ENCODE data around the gene ZDHHC11.
"Not testable (repeated sequence)": the region's sequence is repeated elsewhere in the genome, so short reads cannot be mapped to it uniquely, and the experiment has no call there.

The ZDHHC11 gene

GRCh38 chr5:878677-879076, 27.9 kb upstream of the ZDHHC11 start:
- DNase-seq (ENCODE audit: low read depth), result not testable (repeated sequence)

GRCh38 chr5:878125-878524, 27.3 kb upstream of the ZDHHC11 start:
- DNase-seq (ENCODE audit: low read depth), result no peak

- no peak for DNase-seq (ENCODE audit: low read depth)
These were observed 25.9 kb upstream of the ZDHHC11 start for GRCh38 chr5:876398-877365.

GRCh38 chr5:875931-876330, 25.1 kb upstream of the ZDHHC11 start:
- no peak for DNase-seq (ENCODE audit: low read depth)

- DNase-seq (ENCODE audit: low read depth), result no peak
These were observed 22.5 kb upstream of the ZDHHC11 start for GRCh38 chr5:873328-873727.

- no peak for DNase-seq (ENCODE audit: low read depth)
These were observed 21.5 kb upstream of the ZDHHC11 start for GRCh38 chr5:872301-872700.

GRCh38 chr5:871596-872298, 21.0 kb upstream of the ZDHHC11 start:
- DNase-seq (ENCODE audit: low read depth), result no peak

- no peak for DNase-seq (ENCODE audit: low read depth)
These were observed 20.2 kb upstream of the ZDHHC11 start for GRCh38 chr5:870956-871355.

GRCh38 chr5:868428-869135, 17.8 kb upstream of the ZDHHC11 start:
- DNase-seq (ENCODE audit: low read depth), result no peak

GRCh38 chr5:867300-867870, 16.6 kb upstream of the ZDHHC11 start:
- no peak for DNase-seq (ENCODE audit: low read depth)

GRCh38 chr5:865771-866170, 15.0 kb upstream of the ZDHHC11 start:
- no peak for DNase-seq (ENCODE audit: low read depth)

GRCh38 chr5:865168-865521, 14.4 kb upstream of the ZDHHC11 start:
- DNase-seq (ENCODE audit: low read depth), result no peak

GRCh38 chr5:864492-865167, 13.8 kb upstream of the ZDHHC11 start:
- no peak for DNase-seq (ENCODE audit: low read depth)

- no peak for DNase-seq (ENCODE audit: low read depth)
These were observed 12.5 kb upstream of the ZDHHC11 start for GRCh38 chr5:863244-863805.

- no peak for DNase-seq (ENCODE audit: low read depth)
These were observed 11.8 kb upstream of the ZDHHC11 start for GRCh38 chr5:862367-863243.

- no peak for DNase-seq (ENCODE audit: low read depth)
These were observed 10.9 kb upstream of the ZDHHC11 start for GRCh38 chr5:861442-862366.

GRCh38 chr5:860506-861150, 9.8 kb upstream of the ZDHHC11 start:
- no peak for DNase-seq (ENCODE audit: low read depth)

GRCh38 chr5:859798-860296, 9.1 kb upstream of the ZDHHC11 start:
- DNase-seq (ENCODE audit: low read depth), result no peak

- DNase-seq (ENCODE audit: low read depth), result no peak
These were observed 8.6 kb upstream of the ZDHHC11 start for GRCh38 chr5:859391-859790.

Data from GM04504 (cell line).